GM19452 (cell line): ENCODE results near the gene BUD31.
"Not testable (repeated sequence)": the region's sequence is repeated elsewhere in the genome, so short reads cannot be mapped to it uniquely, and the experiment has no call there.

Source experiments
- ATAC-seq: cut with Tn5 transposase; IDR thresholded peaks from one replicate; pipeline ENCODE4 v1.9.1; 2021; ENCODE audit not compliant: unreplicated experiment

The BUD31 gene

DNA sequence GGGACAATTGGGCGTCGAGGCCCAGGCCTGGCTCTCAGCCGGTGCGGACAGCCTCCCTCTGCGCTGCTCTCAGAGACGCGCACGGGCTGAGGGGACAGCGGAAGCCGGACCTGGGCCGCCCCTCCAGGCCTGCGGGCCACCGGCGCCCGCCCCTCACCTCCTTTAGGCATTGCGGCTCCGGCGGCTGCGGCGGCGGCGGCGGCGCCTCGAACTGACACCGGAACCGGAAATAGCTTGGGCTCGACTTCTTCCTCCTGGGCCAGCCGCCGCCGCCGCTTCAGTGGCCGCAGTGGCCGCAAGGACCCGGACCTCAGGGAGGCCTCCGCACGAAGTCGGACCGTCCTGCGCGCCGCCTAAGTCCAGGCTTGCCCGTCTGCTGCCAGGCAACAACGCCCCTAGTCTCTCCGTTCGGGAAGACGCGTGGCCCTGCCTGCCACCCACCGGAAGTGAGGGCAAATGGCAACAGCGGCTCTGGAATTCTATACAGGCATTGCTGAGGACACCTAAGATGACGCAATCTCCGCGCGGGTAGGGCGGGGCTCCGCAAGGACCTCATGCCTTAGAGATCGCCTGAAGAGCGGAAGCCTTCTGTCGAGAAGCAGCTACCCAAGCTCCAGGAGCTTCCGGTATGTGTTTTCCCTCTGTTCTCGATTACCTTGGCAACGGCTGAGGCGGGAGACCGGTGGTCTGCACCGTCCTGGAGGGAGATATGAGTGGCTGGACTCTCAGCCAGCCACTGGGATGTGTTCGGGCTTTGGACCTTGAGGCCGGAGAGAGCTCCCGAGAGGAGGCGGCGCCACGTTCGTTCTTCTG is at the start of gene BUD31, which contains the start of gene PDAP1:
TSS of gene BUD31 (plus strand) at position 591 of the 813 bp plus-strand sequence. CDS start 2,124 bp downstream, outside the sequence.
TSS of gene PDAP1 (minus strand) at position 219 of the 813 bp plus-strand sequence. CDS start at position 170, 49 bp downstream.
- peak; percentile 76 for ATAC-seq

DNA sequence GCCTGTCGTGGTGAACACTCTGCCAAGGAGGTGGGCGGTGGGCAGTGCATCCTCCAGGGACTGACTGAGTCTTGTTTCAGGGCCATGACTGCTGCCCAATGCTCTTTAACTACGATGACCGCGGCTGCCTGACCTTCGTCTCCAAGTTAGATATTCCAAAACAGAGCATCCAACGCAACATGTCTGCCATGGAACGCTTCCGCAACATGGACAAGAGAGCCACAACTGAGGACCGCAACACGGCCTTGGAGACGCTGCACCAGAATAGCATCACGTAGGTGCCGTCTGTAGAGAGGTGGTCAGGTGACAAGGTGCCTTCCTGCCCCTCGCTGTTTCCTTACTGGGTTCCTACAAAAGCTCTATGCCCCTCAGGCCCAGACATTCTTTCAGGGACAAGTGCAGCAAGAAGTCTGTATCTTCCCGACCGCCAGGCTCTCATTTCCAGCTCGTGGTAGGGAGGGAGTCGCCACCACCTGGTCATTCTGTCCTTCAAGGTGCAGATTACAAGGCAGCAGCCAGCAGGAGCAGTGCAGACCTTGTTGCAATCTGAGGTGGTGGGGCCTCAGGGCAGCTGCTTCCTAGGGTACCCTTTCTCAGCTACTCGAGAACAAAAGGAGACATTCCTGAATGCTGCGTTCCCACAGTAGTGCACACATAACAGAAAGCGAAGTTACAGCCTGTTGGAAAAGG is 49.2 kb upstream of the BUD31 start:
- ATAC-seq: no peak

- ATAC-seq: no peak
These were observed 46.0 kb upstream of the BUD31 start for GRCh38 chr7:99362801-99363200.

- ATAC-seq: no peak
These were observed 45.5 kb upstream of the BUD31 start for GRCh38 chr7:99363286-99363685.

GRCh38 chr7:99365318-99366141 is 43.2 kb upstream of the BUD31 start:
- ATAC-seq: no peak

- ATAC-seq: no peak
These were observed 42.1 kb upstream of the BUD31 start for GRCh38 chr7:99366646-99367045.

- no peak for ATAC-seq
These were observed 39.9 kb upstream of the BUD31 start for GRCh38 chr7:99368750-99369389.

GRCh38 chr7:99369767-99370391 is 38.9 kb upstream of the BUD31 start:
- no peak for ATAC-seq

DNA sequence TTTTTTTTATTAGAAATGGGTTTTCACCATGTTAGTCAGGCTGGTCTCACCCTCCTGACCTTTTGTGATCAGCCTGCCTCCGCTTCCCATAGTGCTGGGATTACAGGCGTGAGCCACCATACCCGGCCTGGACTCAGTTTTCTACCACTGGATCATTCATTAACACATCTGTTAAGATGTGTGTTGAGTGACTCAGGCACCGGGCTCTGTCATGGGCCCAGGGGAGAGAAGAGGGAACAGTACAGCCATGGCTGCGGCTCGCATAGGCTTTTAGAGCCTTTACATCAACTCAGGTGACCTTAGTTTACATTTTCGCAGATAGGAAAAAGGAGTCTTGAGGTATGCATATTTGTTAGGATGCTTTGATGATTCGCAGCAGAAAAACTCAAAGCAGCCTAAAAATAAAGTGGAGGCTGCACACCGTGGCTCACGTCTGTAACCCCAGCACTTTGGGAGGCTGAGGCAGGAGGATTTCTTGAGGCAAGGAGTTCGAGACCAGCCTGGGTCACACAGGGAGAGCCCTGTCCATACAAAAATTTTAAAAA is 37.3 kb upstream of the BUD31 start:
- no peak for ATAC-seq

- no peak for ATAC-seq
These were observed 36.3 kb upstream of the BUD31 start for GRCh38 chr7:99372275-99373090.

GRCh38 chr7:99373091-99374066 is 35.4 kb upstream of the BUD31 start:
- no peak for ATAC-seq

- peak; percentile 63 for ATAC-seq
These were observed 34.4 kb upstream of the BUD31 start, which contains the start of gene ARPC1B for GRCh38 chr7:99374111-99375064. Gene ARPC1B, plus strand, starts transcription at chr7:99374730. Its CDS starts 10,985 bp downstream, at chr7:99385715.

GRCh38 chr7:99375070-99375807 is 33.5 kb upstream of the BUD31 start:
- peak; percentile 38 for ATAC-seq

- no peak for ATAC-seq
These were observed 29.7 kb upstream of the BUD31 start for GRCh38 chr7:99379043-99379577.

DNA sequence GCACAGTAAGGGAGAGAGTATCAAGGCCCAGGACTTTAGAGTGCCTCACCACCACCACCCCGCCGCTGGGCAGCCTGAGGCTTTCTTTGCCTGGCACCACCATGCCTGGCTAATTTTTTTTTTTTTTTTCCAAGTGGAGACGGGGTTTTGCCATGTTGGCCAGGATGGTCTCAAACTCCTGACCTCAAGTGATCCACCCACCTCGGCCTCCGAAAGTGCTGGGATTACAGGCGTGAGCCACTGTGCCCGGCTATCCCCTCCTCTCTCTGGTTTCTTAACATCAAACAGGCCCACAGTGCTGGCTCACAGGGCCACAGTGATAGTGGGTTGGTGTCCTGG is 29.1 kb upstream of the BUD31 start:
- not testable (repeated sequence) for ATAC-seq
